Thyroid gland (tissue), 4 donors: ENCODE measurements around the gene SGCA.

ENCODE experiments used
- POLR2A ChIP-seq, 2 donors: fragments of 450-650 bp; IDR thresholded peaks; one replicate each; pipeline ENCODE4 v1.6.1; 2017; ENCODE audit warnings: antibody characterized with exemption in 2 of 2, mild to moderate bottlenecking in 2 of 2, moderate library complexity in 1 of 2
- TF ChIP-seq, protein P1 (sequence below), 6 experiments: fragments of 200-600 bp in 3 of 6; fragments of 450-650 bp in 3 of 6; sonication (generic) in 3 of 6; IDR thresholded peaks; one replicate each; pipeline ENCODE4 v1.5.1; 2016 to 2019; ENCODE audit warnings: antibody characterized with exemption in 6 of 6, mild to moderate bottlenecking in 2 of 6, inconsistent platforms in 1 of 6, moderate library complexity in 1 of 6

DNA sequence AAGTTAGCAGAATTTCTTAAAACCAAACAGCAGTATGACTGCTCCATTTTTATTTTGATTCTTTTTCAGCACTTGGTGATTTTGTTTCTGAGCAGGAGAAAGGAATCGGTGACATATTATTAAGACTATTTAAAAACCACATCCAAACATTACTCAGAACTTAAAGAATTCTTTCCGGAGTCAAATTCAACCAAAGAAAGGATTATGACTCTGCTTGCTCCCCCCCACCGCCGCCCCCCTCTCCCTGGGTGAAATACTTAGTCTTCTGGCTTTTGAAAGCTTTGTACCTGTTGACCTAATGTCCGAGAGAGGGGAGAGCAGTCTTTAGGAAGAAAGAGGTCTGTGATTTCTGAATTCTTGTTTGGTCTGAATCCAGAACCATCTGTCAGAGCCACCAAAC lies 53.5 kb downstream of the SGCA start:
- TF ChIP-seq, protein P1, sequence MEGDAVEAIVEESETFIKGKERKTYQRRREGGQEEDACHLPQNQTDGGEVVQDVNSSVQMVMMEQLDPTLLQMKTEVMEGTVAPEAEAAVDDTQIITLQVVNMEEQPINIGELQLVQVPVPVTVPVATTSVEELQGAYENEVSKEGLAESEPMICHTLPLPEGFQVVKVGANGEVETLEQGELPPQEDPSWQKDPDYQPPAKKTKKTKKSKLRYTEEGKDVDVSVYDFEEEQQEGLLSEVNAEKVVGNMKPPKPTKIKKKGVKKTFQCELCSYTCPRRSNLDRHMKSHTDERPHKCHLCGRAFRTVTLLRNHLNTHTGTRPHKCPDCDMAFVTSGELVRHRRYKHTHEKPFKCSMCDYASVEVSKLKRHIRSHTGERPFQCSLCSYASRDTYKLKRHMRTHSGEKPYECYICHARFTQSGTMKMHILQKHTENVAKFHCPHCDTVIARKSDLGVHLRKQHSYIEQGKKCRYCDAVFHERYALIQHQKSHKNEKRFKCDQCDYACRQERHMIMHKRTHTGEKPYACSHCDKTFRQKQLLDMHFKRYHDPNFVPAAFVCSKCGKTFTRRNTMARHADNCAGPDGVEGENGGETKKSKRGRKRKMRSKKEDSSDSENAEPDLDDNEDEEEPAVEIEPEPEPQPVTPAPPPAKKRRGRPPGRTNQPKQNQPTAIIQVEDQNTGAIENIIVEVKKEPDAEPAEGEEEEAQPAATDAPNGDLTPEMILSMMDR (IDR thresholded peaks at IDR 0.05), result no peak
- no peak for TF ChIP-seq POLR2A (IDR thresholded peaks at IDR 0.05)
